ENCODE results near the gene CLCN7. TPM values are rescaled to one million over a fixed set of nuclear protein-coding genes. Genes with fewer than 3 reads are reported as not detected.

The CLCN7 gene
- total RNA-seq, 1 donor from 2014 or later, result 58.0 TPM

DNA sequence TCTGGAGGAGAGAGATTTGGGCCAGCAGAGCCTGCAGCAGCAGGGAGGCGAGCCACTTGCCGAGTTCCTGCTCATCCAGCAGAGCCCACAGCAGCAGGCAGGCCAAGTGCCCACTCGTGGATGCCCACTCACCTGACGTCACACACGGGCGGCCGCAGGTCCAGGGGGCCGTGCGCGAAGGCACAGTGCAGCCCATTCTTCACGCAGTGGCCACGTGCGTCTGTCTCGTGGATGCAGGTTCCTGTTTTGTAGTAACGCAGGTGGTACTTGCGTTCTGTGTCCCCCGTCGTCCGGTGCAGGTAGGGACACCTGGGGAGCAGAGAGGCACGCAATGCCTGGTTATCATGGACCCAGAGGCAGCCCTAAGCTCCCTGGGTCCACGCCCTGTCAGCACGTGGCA, 71.8 kb downstream of the CLCN7 start:
- H3K9me3 Mint-ChIP-seq, result no peaks in the 10 kb centered on the region
- H3K27ac Mint-ChIP-seq, result no peak overlapping the region
- DNase-seq, result no peak
- H3K36me3 Mint-ChIP-seq (ENCODE audit: low read depth), result peaks cover 30% of the 10 kb centered on the region
- H3K4me3 Mint-ChIP-seq, result no peak overlapping the region
- intact Hi-C loops (cut with micrococcal nuclease), result no loop called here
- no peaks in the 10 kb centered on the region for H3K27me3 Mint-ChIP-seq
- peaks cover 4% of the 10 kb centered on the region for H3K4me1 Mint-ChIP-seq

DNA sequence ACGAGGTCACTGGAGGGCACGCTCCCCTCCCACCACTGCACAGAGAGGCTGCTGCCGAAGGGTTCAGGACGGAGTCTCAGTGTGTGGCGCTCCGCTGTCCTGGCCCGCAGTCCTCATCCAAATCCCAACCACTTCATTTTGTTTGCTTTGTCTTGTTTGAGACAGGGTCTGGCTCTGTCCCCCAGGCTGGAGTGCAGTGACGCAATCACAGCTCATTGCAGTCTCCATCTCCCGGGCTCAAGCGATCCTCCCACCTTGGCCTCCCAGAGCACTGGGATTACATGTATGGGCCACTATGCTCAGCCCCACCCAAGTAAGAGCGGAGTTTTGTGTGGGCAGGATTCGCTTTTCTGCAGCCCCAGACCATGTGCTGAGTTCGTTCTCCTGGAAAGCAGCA, 73.1 kb downstream of the CLCN7 start:
- peaks cover 29% of the 10 kb centered on the region for H3K36me3 Mint-ChIP-seq (ENCODE audit: low read depth)
- intact Hi-C loops (cut with micrococcal nuclease), result no loop called here
- H3K4me1 Mint-ChIP-seq, result no peaks in the 10 kb centered on the region
- no peak overlapping the region for H3K4me3 Mint-ChIP-seq
- H3K27ac Mint-ChIP-seq, result no peak overlapping the region
- DNase-seq, result no peak
- no peaks in the 10 kb centered on the region for H3K27me3 Mint-ChIP-seq
- H3K9me3 Mint-ChIP-seq, result no peaks in the 10 kb centered on the region

DNA sequence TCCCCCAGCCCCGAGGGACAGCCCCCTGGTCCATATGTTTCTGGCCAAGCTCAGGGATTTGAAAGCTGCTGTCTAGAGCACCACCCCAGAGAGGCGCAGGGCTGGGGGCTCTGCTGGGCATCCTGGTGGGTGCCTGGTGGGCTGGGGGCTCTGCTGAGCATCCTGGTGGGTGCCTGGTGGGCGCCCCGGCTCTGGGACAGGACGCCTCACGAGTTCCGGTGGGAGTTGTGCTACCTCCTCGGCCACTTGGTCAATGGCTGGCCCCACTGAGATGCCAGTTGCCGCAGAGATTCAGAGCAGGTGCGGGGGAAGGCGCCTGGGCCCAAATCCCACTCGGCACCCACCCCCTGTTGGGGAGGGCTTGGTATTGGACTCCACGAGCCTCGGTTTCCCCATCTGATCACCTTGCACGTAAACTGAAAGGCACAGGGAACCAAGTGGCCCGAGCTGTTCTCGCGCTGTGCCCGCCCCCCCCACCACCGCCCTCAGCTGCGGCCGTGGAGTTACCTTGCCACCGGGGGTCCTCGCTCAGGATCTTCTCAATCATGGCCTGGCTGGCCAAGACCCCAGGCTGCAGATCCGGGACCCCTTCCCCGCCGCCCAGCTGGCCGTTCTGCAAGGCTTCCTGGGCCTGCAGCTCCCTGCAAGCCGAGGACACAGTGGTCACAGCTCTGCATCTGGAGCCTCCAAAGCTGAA, 73.6 kb downstream of the CLCN7 start:
- no peak for DNase-seq
- peaks cover 30% of the 10 kb centered on the region for H3K36me3 Mint-ChIP-seq (ENCODE audit: low read depth)
- H3K27me3 Mint-ChIP-seq, result no peaks in the 10 kb centered on the region
- H3K4me3 Mint-ChIP-seq, result no peak overlapping the region
- intact Hi-C loops (cut with micrococcal nuclease), result no loop called here
- no peaks in the 10 kb centered on the region for H3K4me1 Mint-ChIP-seq
- no peak overlapping the region for H3K27ac Mint-ChIP-seq
- no peaks in the 10 kb centered on the region for H3K9me3 Mint-ChIP-seq

DNA sequence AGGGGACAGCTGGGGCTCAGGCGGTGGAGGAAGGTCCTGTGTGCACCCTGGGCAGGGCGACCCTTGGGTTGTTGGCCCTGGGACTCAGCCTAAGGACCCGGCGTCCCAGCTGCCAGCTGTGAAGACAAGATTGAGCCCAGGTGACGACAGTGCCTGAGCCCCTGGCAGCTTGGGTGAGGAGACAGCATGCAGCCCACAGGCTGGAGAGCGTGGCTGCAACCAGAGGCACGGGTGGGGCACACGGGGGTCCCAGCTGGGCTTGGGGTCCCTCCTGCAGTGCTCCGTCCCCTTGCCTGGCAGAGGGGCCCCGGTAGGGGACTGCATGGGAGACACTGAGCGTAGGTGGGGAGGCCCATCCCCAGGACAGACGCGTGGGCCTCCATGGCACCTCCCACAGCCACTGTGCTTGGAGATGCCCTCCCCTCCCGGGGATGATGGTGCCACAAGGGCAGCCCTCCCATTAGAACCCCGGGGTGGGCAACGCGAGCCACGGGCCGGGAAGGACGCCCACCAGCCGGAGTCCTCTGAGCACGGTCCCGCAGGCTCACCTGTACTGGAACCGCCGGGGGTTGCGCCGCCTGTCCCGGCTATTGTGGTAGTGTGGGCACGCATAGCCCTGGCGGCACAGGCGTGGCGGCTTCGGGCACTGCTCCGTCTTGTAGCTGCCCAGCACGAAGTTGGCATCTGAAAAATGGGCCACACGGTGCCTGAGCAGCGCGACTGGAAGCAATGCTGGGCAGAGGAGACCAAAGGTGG, 75.8 kb downstream of the CLCN7 start:
- Mint-ChIP-seq H3K27me3 (no peaks in the 10 kb centered on the region), H3K36me3 (ENCODE audit: low read depth) (peaks cover 29% of the 10 kb centered on the region), H3K27ac (no peak overlapping the region), H3K4me1 (no peaks in the 10 kb centered on the region), H3K9me3 (no peaks in the 10 kb centered on the region), H3K4me3 (no peak overlapping the region)
- intact Hi-C loops (cut with micrococcal nuclease), result no loop called here
- no peak for DNase-seq

DNA sequence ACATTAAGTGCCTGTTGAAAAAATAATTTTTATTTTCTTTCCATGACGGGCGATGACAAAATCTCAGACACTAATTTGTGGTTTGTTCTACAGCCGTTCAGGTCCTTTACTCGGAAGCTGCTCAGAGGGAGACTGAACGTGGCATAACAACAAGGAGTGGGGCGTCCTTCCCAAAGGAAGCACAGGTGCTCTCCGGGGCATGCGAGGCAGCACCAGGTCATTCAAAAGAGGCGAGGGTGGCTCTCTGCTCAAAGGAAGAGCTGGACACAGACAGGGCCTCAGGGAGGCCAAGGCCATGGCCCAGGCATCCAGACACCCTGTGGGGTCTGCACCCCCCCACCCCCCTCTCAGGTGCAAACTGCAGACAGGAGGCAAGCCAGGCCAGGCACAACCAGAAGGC, 76.5 kb downstream of the CLCN7 start:
- Mint-ChIP-seq H3K4me3 (no peak overlapping the region), H3K27me3 (no peaks in the 10 kb centered on the region), H3K4me1 (no peaks in the 10 kb centered on the region), H3K27ac (no peak overlapping the region), H3K9me3 (no peaks in the 10 kb centered on the region), H3K36me3 (ENCODE audit: low read depth) (peaks cover 29% of the 10 kb centered on the region)
- intact Hi-C loops (cut with micrococcal nuclease), result no loop called here
- DNase-seq, result no peak

DNA sequence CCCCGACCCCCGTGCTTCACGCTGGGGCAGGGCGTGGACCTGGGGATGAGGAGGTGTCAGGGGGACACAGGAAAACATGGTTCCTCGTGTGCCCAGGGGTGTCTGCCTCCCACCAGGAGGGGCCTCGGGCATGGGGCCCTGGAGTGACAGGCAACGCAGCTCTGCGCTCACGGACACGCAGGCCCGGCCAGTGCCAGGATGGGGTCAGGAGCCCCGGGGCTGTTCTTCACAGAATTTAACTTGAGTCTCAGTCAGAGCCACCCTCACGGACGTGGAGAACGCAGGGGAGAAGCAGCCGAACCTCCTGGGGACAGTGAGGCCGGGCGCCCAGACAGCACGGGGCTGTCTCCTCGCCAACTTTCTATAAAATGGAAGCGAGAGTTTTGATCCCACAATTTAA, 77.0 kb downstream of the CLCN7 start:
- DNase-seq, result no peak
- H3K27me3 Mint-ChIP-seq, result no peaks in the 10 kb centered on the region
- H3K36me3 Mint-ChIP-seq (ENCODE audit: low read depth), result peaks cover 29% of the 10 kb centered on the region
- intact Hi-C loops (cut with micrococcal nuclease), result no loop called here
- H3K9me3 Mint-ChIP-seq, result no peaks in the 10 kb centered on the region
- H3K4me3 Mint-ChIP-seq, result no peak overlapping the region
- no peaks in the 10 kb centered on the region for H3K4me1 Mint-ChIP-seq
- no peak overlapping the region for H3K27ac Mint-ChIP-seq

DNA sequence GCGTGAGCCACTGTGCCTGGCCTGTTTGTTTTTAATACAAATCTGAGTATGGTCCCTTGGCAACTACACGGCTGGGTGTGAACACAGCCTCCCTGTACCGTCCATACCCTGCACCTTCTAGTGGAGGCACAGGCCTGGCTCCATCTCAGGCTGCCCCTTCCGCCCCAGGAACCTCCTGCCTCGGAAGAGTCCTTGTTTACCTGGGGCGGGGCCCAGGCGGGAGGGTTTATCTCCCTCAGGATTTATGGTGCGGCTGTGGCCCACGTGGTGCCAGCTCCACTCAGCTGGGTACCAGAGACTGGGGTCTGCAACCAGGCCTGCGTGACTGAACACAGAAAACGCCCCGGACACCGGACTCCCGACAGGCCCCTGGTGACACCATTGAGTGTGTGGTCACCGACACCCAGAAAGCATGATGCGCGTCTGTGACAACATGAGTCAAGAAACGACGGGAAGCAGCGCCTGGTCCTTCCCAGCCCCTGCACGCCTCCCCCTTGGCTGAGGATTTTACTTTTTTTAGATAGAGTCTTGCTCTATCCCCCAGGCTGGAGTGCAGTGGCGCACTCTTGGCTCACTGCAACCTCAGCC, 79.3 kb downstream of the CLCN7 start:
- no peak for DNase-seq
- H3K4me1 Mint-ChIP-seq, result no peaks in the 10 kb centered on the region
- H3K4me3 Mint-ChIP-seq, result no peak overlapping the region
- H3K36me3 Mint-ChIP-seq (ENCODE audit: low read depth), result peaks cover 24% of the 10 kb centered on the region
- H3K27me3 Mint-ChIP-seq, result no peaks in the 10 kb centered on the region
- intact Hi-C loops (cut with micrococcal nuclease), result no loop called here
- no peaks in the 10 kb centered on the region for H3K9me3 Mint-ChIP-seq
- no peak overlapping the region for H3K27ac Mint-ChIP-seq

Other genes starting within 250 kb of the CLCN7 start
- not detected in 2 replicates for gene TPSG1, start 249.8 kb downstream of the CLCN7 start, total RNA-seq
- gene TPSB2, start 244.8 kb downstream of the CLCN7 start, total RNA-seq, result not detected in 2 replicates
- not detected in 2 replicates for gene TPSAB1, start 234.3 kb downstream of the CLCN7 start, total RNA-seq
- gene TPSD1, start 219.0 kb downstream of the CLCN7 start, total RNA-seq, result not detected in 2 replicates
- gene UBE2I, start 165.4 kb downstream of the CLCN7 start, total RNA-seq, result 269 and 278 TPM in 2 replicates
- 0.30 TPM in 1 of 2 replicates, not detected in the other for gene BAIAP3, start 141.4 kb downstream of the CLCN7 start, total RNA-seq
- 81.5 and 88.2 TPM in 2 replicates for gene TSR3, start 123.2 kb downstream of the CLCN7 start, total RNA-seq
- gene GNPTG, start 123.1 kb downstream of the CLCN7 start, total RNA-seq, result 23.3 and 23.9 TPM in 2 replicates
- 38.4 and 43.9 TPM in 2 replicates for gene UNKL, start 60.3 kb downstream of the CLCN7 start, total RNA-seq
- 22.3 and 24.6 TPM in 2 replicates for gene UQCC4, start 54.3 kb downstream of the CLCN7 start, total RNA-seq
- not detected in 2 replicates for gene PERCC1, start 44.0 kb downstream of the CLCN7 start, total RNA-seq
- gene CCDC154, start 30.5 kb downstream of the CLCN7 start, total RNA-seq, result 1.3 and 2.3 TPM in 2 replicates
- not detected in 2 replicates for gene PTX4, start 13.9 kb upstream of the CLCN7 start, total RNA-seq
- 91.4 and 101 TPM in 2 replicates for gene TELO2, start 18.3 kb upstream of the CLCN7 start, total RNA-seq
- gene TMEM204, start 58.6 kb upstream of the CLCN7 start, total RNA-seq, result 19.9 and 20.8 TPM in 2 replicates
- 9.8 and 11.6 TPM in 2 replicates for gene IFT140, start 137.0 kb upstream of the CLCN7 start, total RNA-seq
- 34.9 and 36.7 TPM in 2 replicates for gene CRAMP1, start 137.3 kb upstream of the CLCN7 start, total RNA-seq
- 119 and 120 TPM in 2 replicates for gene JPT2, start 203.3 kb upstream of the CLCN7 start, total RNA-seq
- gene MAPK8IP3, start 231.2 kb upstream of the CLCN7 start, total RNA-seq, result 78.2 and 80.2 TPM in 2 replicates